ENCODE measurements around the gene HSBP1. TPM values are rescaled to one million over a fixed set of nuclear protein-coding genes. Genes with fewer than 3 reads are reported as not detected.

Gene HSBP1
- total RNA-seq, 2 experiments from 2014 or later: 17.4 to 21.9 TPM

DNA sequence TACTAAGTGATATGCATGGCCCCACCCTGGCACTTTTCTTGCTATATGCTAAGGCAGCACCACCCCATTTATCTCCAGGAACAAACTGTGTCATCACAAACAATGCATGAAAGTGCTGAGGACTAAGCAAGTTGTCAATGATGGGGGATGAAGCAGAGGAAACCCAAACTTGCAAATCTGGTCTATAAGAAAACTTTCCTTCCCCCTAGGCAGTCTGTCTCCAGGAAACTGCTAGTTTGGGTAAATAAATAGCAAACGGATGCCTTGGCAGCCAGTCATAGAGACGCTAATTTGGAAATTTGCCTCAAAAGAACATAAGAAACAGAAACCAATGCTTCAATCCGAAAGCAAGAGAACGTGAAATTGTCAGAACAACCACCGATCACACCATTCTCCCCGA is 5.6 kb upstream of the HSBP1 start:
- intact Hi-C loops (cut with DNase I, micrococcal nuclease): loop anchor here in 1 of 2 experiments (10.0 kb wide), 1 partner anchor 1637 kb away; no protein-coding TSS in a partner anchor
- Mint-ChIP-seq H3K27me3 (peaks cover 16% of the 10 kb centered on the region), H3K4me3 (no peak overlapping the region)

DNA sequence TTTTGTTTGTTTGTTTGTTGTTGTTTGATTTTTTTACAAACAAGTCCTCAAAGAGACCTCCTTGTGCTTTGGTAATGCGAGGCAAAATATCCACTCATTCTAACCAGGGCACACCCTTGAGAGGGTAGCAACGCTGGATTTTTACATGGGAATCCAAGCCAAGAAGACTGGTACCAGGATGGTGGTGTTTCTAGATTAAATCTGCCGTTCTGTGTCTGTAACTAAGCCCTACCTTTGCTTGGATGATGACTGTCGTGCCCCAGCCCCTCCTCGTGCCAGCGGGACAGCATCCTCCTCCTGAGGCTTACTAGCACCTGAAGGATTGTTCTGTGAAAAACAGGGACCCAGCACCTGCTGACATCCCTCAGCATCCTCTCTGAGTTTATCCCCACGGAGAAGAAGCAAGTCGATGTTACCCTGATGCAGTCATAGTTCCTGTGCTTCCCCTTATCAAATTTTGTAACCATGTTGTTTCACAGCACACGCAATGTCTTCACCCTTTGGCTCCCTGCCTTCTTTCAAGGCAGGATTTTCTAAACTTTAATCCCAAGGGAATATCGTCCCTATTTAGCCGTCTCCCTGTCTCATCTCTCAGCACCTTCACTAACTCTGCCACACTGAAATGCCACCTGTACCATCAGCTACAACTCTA is 5.1 kb upstream of the HSBP1 start:
- Mint-ChIP-seq H3K27ac (no peak overlapping the region), H3K9me3 (no peaks in the 10 kb centered on the region), H3K4me3 (no peak overlapping the region), H3K36me3 (ENCODE audit: low read depth) (peaks cover 1% of the 10 kb centered on the region), H3K4me1 (ENCODE audit: low read depth) (peaks cover 7% of the 10 kb centered on the region), H3K27me3 (peaks cover 15% of the 10 kb centered on the region)
- ChIA-PET POLR2A (no interaction called here), CTCF (no interaction called here)
- no peak for ATAC-seq (ENCODE audit: poor library complexity)
- no peak for DNase-seq
- intact Hi-C loops (cut with DNase I, micrococcal nuclease): loop anchor here in 1 of 2 experiments (10.0 kb wide), 1 partner anchor 1638 kb away; no protein-coding TSS in a partner anchor
- TF ChIP-seq, protein P1, sequence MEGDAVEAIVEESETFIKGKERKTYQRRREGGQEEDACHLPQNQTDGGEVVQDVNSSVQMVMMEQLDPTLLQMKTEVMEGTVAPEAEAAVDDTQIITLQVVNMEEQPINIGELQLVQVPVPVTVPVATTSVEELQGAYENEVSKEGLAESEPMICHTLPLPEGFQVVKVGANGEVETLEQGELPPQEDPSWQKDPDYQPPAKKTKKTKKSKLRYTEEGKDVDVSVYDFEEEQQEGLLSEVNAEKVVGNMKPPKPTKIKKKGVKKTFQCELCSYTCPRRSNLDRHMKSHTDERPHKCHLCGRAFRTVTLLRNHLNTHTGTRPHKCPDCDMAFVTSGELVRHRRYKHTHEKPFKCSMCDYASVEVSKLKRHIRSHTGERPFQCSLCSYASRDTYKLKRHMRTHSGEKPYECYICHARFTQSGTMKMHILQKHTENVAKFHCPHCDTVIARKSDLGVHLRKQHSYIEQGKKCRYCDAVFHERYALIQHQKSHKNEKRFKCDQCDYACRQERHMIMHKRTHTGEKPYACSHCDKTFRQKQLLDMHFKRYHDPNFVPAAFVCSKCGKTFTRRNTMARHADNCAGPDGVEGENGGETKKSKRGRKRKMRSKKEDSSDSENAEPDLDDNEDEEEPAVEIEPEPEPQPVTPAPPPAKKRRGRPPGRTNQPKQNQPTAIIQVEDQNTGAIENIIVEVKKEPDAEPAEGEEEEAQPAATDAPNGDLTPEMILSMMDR (IDR thresholded peaks at IDR 0.05): no peak
- peaks cover 0 to 4% of the 10 kb centered on the region in 2 experiments for H3K27me3 ChIP-seq (ENCODE audit: control insufficient read depth in 1 of 2, insufficient read depth in 2 of 2, low read length in 2 of 2)
- no peaks in the 10 kb centered on the region for H3K36me3 ChIP-seq (ENCODE audit: insufficient read depth, low read length)
- H3K4me1 ChIP-seq (ENCODE audit: insufficient read depth, low read length): peaks cover 11% of the 10 kb centered on the region
- peaks cover 0 to 4% of the 10 kb centered on the region in 2 experiments for H3K9me3 ChIP-seq (ENCODE audit: control insufficient read depth in 1 of 2, insufficient read depth in 1 of 2, low read length in 2 of 2)
- no peak overlapping the region for H3K27ac ChIP-seq (ENCODE audit: low read depth in 1 of 2, low read length in 2 of 2)
- H3K4me3 ChIP-seq (ENCODE audit: low read length): no peak overlapping the region

More for the DNA sequence above, 5.6 kb upstream of the HSBP1 start:
- no peaks in the 10 kb centered on the region for H3K36me3 Mint-ChIP-seq (ENCODE audit: low read depth)
- no peak overlapping the region for H3K27ac Mint-ChIP-seq
- CTCF ChIA-PET: no interaction called here
- Histone ChIP-seq H3K4me1 (ENCODE audit: insufficient read depth, low read length) (peaks cover 6% of the 10 kb centered on the region), H3K27ac (ENCODE audit: low read depth in 1 of 2, low read length in 2 of 2) (no peak overlapping the region), H3K9me3 (ENCODE audit: control insufficient read depth in 1 of 2, insufficient read depth in 1 of 2, low read length in 2 of 2) (peaks cover 0 to 4% of the 10 kb centered on the region in 2 experiments), H3K36me3 (ENCODE audit: insufficient read depth, low read length) (no peaks in the 10 kb centered on the region), H3K27me3 (ENCODE audit: control insufficient read depth in 1 of 2, insufficient read depth in 2 of 2, low read length in 2 of 2) (peaks cover 0 to 4% of the 10 kb centered on the region in 2 experiments), H3K4me3 (ENCODE audit: low read length) (no peak overlapping the region)
- DNase-seq (peak in 2 of 14 experiments; percentile 21 to 33), ATAC-seq (ENCODE audit: poor library complexity) (peak; percentile 39)
- TF ChIP-seq, protein P1 (IDR thresholded peaks at IDR 0.05): no peak
- H3K9me3 Mint-ChIP-seq: no peaks in the 10 kb centered on the region
- POLR2A ChIA-PET: no interaction called here
- peaks cover 5% of the 10 kb centered on the region for H3K4me1 Mint-ChIP-seq (ENCODE audit: low read depth)

- intact Hi-C loops (cut with DNase I, micrococcal nuclease): loop anchor here in 1 of 2 experiments (10.0 kb wide), 1 partner anchor 1639 kb away; no protein-coding TSS in a partner anchor
- peaks cover 12% of the 10 kb centered on the region for H3K36me3 Mint-ChIP-seq (ENCODE audit: low read depth)
- TF ChIP-seq, protein P1 (IDR thresholded peaks at IDR 0.05): no peak
Measured at GRCh38 chr16:83803811-83804210, 4.0 kb upstream of the HSBP1 start.

More at GRCh38 chr16:83803811-83804210, 4.0 kb upstream of the HSBP1 start:
- ChIA-PET CTCF (interaction anchor here (0.7 kb wide), 1 partner anchor 1450 kb away, joined by 3 read pairs; no protein-coding TSS in a partner anchor), POLR2A (no interaction called here)
- Histone ChIP-seq H3K27me3 (ENCODE audit: control insufficient read depth in 1 of 2, insufficient read depth in 2 of 2, low read length in 2 of 2) (no peaks in the 10 kb centered on the region), H3K9me3 (ENCODE audit: control insufficient read depth in 1 of 2, insufficient read depth in 1 of 2, low read length in 2 of 2) (peaks cover 0 to 4% of the 10 kb centered on the region in 2 experiments), H3K4me1 (ENCODE audit: insufficient read depth, low read length) (peaks cover 17% of the 10 kb centered on the region), H3K27ac (ENCODE audit: low read depth in 1 of 2, low read length in 2 of 2) (no peak overlapping the region), H3K4me3 (ENCODE audit: low read length) (no peak overlapping the region), H3K36me3 (ENCODE audit: insufficient read depth, low read length) (no peaks in the 10 kb centered on the region)
- peaks cover 17% of the 10 kb centered on the region for H3K4me1 Mint-ChIP-seq (ENCODE audit: low read depth)
- peaks cover 10% of the 10 kb centered on the region for H3K27me3 Mint-ChIP-seq
- DNase-seq (no peak), ATAC-seq (ENCODE audit: poor library complexity) (no peak)
- H3K9me3 Mint-ChIP-seq: no peaks in the 10 kb centered on the region
- no peak overlapping the region for H3K27ac Mint-ChIP-seq
- no peak overlapping the region for H3K4me3 Mint-ChIP-seq

Measured in CD4-positive, alpha-beta T cell (primary cell).